ENCODE measurements around the gene ARRDC5.
"Not testable (repeated sequence)": the region's sequence is repeated elsewhere in the genome, so short reads cannot be mapped to it uniquely, and the experiment has no call there.

Gene ARRDC5

GRCh38 chr19:4902796-4903195 lies at the start of gene ARRDC5:
Gene ARRDC5 (minus strand): TSS chr19:4902896. CDS start chr19:4902825, 71 bp downstream.
- DNase-seq = no peak

- no peak for DNase-seq
These were observed 49.0 kb upstream of the ARRDC5 start for GRCh38 chr19:4951656-4952055.

- DNase-seq = not testable (repeated sequence)
These were observed 48.0 kb upstream of the ARRDC5 start for GRCh38 chr19:4950650-4951049.

GRCh38 chr19:4941638-4942169 lies 39.0 kb upstream of the ARRDC5 start:
- DNase-seq = not testable (repeated sequence)

GRCh38 chr19:4939466-4939865 lies 36.8 kb upstream of the ARRDC5 start:
- no peak for DNase-seq

- not testable (repeated sequence) for DNase-seq
These were observed 35.8 kb upstream of the ARRDC5 start for GRCh38 chr19:4938461-4938860.

- no peak for DNase-seq
These were observed 34.4 kb upstream of the ARRDC5 start for GRCh38 chr19:4937060-4937459.

GRCh38 chr19:4935444-4935843 lies 32.7 kb upstream of the ARRDC5 start:
- no peak for DNase-seq

GRCh38 chr19:4933528-4933927 lies 30.8 kb upstream of the ARRDC5 start:
- no peak for DNase-seq

GRCh38 chr19:4932711-4933110 lies 30.0 kb upstream of the ARRDC5 start:
- DNase-seq = no peak

GRCh38 chr19:4930664-4931063 lies 28.0 kb upstream of the ARRDC5 start:
- no peak for DNase-seq

- DNase-seq = no peak
These were observed 26.5 kb upstream of the ARRDC5 start for GRCh38 chr19:4929186-4929585.

- no peak for DNase-seq
These were observed 20.6 kb upstream of the ARRDC5 start for GRCh38 chr19:4923276-4923747.

GRCh38 chr19:4922530-4923275 lies 20.0 kb upstream of the ARRDC5 start:
- DNase-seq = no peak

- DNase-seq = no peak
These were observed 13.8 kb upstream of the ARRDC5 start for GRCh38 chr19:4916292-4917082.

- DNase-seq = no peak
These were observed 12.2 kb upstream of the ARRDC5 start for GRCh38 chr19:4914736-4915501.

GRCh38 chr19:4913996-4914735 lies 11.5 kb upstream of the ARRDC5 start:
- DNase-seq = no peak

GRCh38 chr19:4911786-4912672 lies 9.3 kb upstream of the ARRDC5 start:
- no peak for DNase-seq

- DNase-seq = no peak
These were observed 8.6 kb upstream of the ARRDC5 start for GRCh38 chr19:4911314-4911713.

GRCh38 chr19:4910594-4911281 lies 8.0 kb upstream of the ARRDC5 start:
- no peak for DNase-seq

Data from NCI-H1436 treated with DMSO at 0.1 percent for 48 hours (cell line).